Fibroblast of peridontal ligament (primary cell): ENCODE measurements around the gene DDX50.
"Not testable (repeated sequence)": the region's sequence is repeated elsewhere in the genome, so short reads cannot be mapped to it uniquely, and the experiment has no call there.

Experiments
- DNase-seq: peaks from one replicate; pipeline ENCODE4 v3.0.0-alpha.2; 2010; ENCODE audit errors: extremely low read depth

DDX50 gene

GRCh38 chr10:68901105-68901927 lies at the start of gene DDX50:
DDX50 (plus strand) TSS chr10:68901315; CDS start chr10:68901385, 70 bp downstream.
- peak; percentile 100 for DNase-seq

GRCh38 chr10:68856352-68856751 lies 44.8 kb upstream of the DDX50 start:
- DNase-seq = no peak

- no peak for DNase-seq
Observed at GRCh38 chr10:68857005-68857404, 44.1 kb upstream of the DDX50 start.

GRCh38 chr10:68861253-68861652 lies 39.9 kb upstream of the DDX50 start:
- DNase-seq = no peak

GRCh38 chr10:68864611-68865010 lies 36.5 kb upstream of the DDX50 start:
- no peak for DNase-seq

GRCh38 chr10:68868173-68868572 lies 32.9 kb upstream of the DDX50 start:
- not testable (repeated sequence) for DNase-seq

GRCh38 chr10:68869623-68870022 lies 31.5 kb upstream of the DDX50 start:
- peak; percentile 49 for DNase-seq

GRCh38 chr10:68870061-68870460 lies 31.1 kb upstream of the DDX50 start:
- DNase-seq = no peak

GRCh38 chr10:68870545-68871104 lies 30.5 kb upstream of the DDX50 start:
- no peak for DNase-seq

- DNase-seq = peak; percentile 65
Observed at GRCh38 chr10:68871105-68871711, 29.9 kb upstream of the DDX50 start.

GRCh38 chr10:68871731-68872342 lies 29.3 kb upstream of the DDX50 start:
- DNase-seq = peak; percentile 93

- DNase-seq = no peak
Observed at GRCh38 chr10:68876246-68877138, 24.6 kb upstream of the DDX50 start.

GRCh38 chr10:68877482-68878110 lies 23.5 kb upstream of the DDX50 start:
- DNase-seq = no peak

- DNase-seq = no peak
Observed at GRCh38 chr10:68878496-68878895, 22.6 kb upstream of the DDX50 start.

- DNase-seq = no peak
Observed at GRCh38 chr10:68879628-68880027, 21.5 kb upstream of the DDX50 start.

- DNase-seq = no peak
Observed at GRCh38 chr10:68880181-68880580, 20.9 kb upstream of the DDX50 start.

GRCh38 chr10:68895041-68895440 lies 6.1 kb upstream of the DDX50 start:
- no peak for DNase-seq

GRCh38 chr10:68897336-68897741 lies 3.8 kb upstream of the DDX50 start:
- peak; percentile 87 for DNase-seq

GRCh38 chr10:68899186-68899745 lies 1.8 kb upstream of the DDX50 start:
- peak; percentile 29 for DNase-seq

- peak; percentile 66 for DNase-seq
Observed at GRCh38 chr10:68900427-68901104, 549 bp upstream of the DDX50 start.
